Measurements from ENCODE around the gene PFDN1.

PFDN1 gene

GRCh38 chr5:140245926-140246325, 57.0 kb downstream of the PFDN1 start:
- H3K4me3 ChIP-seq (ENCODE audit: low read depth, low read length): no peak overlapping the region
- in situ Hi-C loops (cut with HindIII; ENCODE audit: low sequenced_read_pairs): no loop called here
- TF ChIP-seq CTCF (IDR thresholded peaks at IDR 0.05; ENCODE audit: low read depth, low read length): no peak
- DNase-seq (ENCODE audit: low read depth, low spot score): no peak

- in situ Hi-C loops (cut with HindIII; ENCODE audit: low sequenced_read_pairs): no loop called here
- no peak overlapping the region for H3K4me3 ChIP-seq (ENCODE audit: low read depth, low read length)
- no peak for DNase-seq (ENCODE audit: low read depth, low spot score)
- no peak for TF ChIP-seq CTCF (IDR thresholded peaks at IDR 0.05; ENCODE audit: low read depth, low read length)
Observed at GRCh38 chr5:140245341-140245740, 57.6 kb downstream of the PFDN1 start.

GRCh38 chr5:140244525-140245025, 58.3 kb downstream of the PFDN1 start:
- no peak overlapping the region for H3K4me3 ChIP-seq (ENCODE audit: low read depth, low read length)

GRCh38 chr5:140243706-140244250, 59.1 kb downstream of the PFDN1 start:
- TF ChIP-seq CTCF (IDR thresholded peaks at IDR 0.05; ENCODE audit: low read depth, low read length): no peak
- H3K4me3 ChIP-seq (ENCODE audit: low read depth, low read length): no peak overlapping the region
- in situ Hi-C loops (cut with HindIII; ENCODE audit: low sequenced_read_pairs): no loop called here
- no peak for DNase-seq (ENCODE audit: low read depth, low spot score)

More at GRCh38 chr5:140244525-140245025, 58.3 kb downstream of the PFDN1 start:
- TF ChIP-seq CTCF (IDR thresholded peaks at IDR 0.05; ENCODE audit: low read depth, low read length): peak; percentile 86
- in situ Hi-C loops (cut with HindIII; ENCODE audit: low sequenced_read_pairs): no loop called here
- DNase-seq (ENCODE audit: low read depth, low spot score): peak; percentile 93

GRCh38 chr5:140242890-140243585, 59.9 kb downstream of the PFDN1 start:
- in situ Hi-C loops (cut with HindIII; ENCODE audit: low sequenced_read_pairs): no loop called here
- DNase-seq (ENCODE audit: low read depth, low spot score): no peak
- H3K4me3 ChIP-seq (ENCODE audit: low read depth, low read length): no peak overlapping the region
- TF ChIP-seq CTCF (IDR thresholded peaks at IDR 0.05; ENCODE audit: low read depth, low read length): no peak

- no peak overlapping the region for H3K4me3 ChIP-seq (ENCODE audit: low read depth, low read length)
- TF ChIP-seq CTCF (IDR thresholded peaks at IDR 0.05; ENCODE audit: low read depth, low read length): no peak
- DNase-seq (ENCODE audit: low read depth, low spot score): no peak
- in situ Hi-C loops (cut with HindIII; ENCODE audit: low sequenced_read_pairs): no loop called here
Observed at GRCh38 chr5:140242099-140242498, 60.8 kb downstream of the PFDN1 start.
